IPS-NIHi11 (cell line): ENCODE data around the gene ARHGAP6.
A peak's percentile ranks its signal among the peaks of the same experiment; 100 is the strongest.

ENCODE experiments used
- DNase-seq: peaks from one replicate; pipeline ENCODE4 v3.0.0; 2012; ENCODE audit warnings: mixed read lengths, low spot score

Gene ARHGAP6

GRCh38 chrX:11665168-11666111 lies at the start of gene ARHGAP6:
Gene ARHGAP6 (minus strand): TSS chrX:11665920. CDS start chrX:11664828, 1,092 bp downstream.
- peak; percentile 55 for DNase-seq

- peak; percentile 14 for DNase-seq
Observed at GRCh38 chrX:11704725-11705495, 39.2 kb upstream of the ARHGAP6 start.

GRCh38 chrX:11703855-11704254 lies 38.1 kb upstream of the ARHGAP6 start:
- DNase-seq = no peak

GRCh38 chrX:11702965-11703631 lies 37.4 kb upstream of the ARHGAP6 start:
- DNase-seq = no peak

- no peak for DNase-seq
Observed at GRCh38 chrX:11702420-11702819, 36.7 kb upstream of the ARHGAP6 start.

- DNase-seq = no peak
Observed at GRCh38 chrX:11698702-11699101, 33.0 kb upstream of the ARHGAP6 start.

- DNase-seq = no peak
Observed at GRCh38 chrX:11688201-11688600, 22.5 kb upstream of the ARHGAP6 start.

GRCh38 chrX:11687157-11687556 lies 21.4 kb upstream of the ARHGAP6 start:
- DNase-seq = no peak

GRCh38 chrX:11683057-11683456 lies 17.3 kb upstream of the ARHGAP6 start:
- DNase-seq = no peak

- DNase-seq = no peak
Observed at GRCh38 chrX:11678158-11678557, 12.4 kb upstream of the ARHGAP6 start.

GRCh38 chrX:11672213-11672612 lies 6.5 kb upstream of the ARHGAP6 start:
- no peak for DNase-seq

- DNase-seq = no peak
Observed at GRCh38 chrX:11670316-11670715, 4.6 kb upstream of the ARHGAP6 start.

GRCh38 chrX:11666952-11667685 lies 1.4 kb upstream of the ARHGAP6 start:
- no peak for DNase-seq

GRCh38 chrX:11666164-11666563 lies 444 bp upstream of the ARHGAP6 start:
- DNase-seq = peak; percentile 45

GRCh38 chrX:11664211-11665167 lies 1.2 kb downstream of the ARHGAP6 start:
- DNase-seq = peak; percentile 8

GRCh38 chrX:11663875-11664210 lies 1.9 kb downstream of the ARHGAP6 start:
- no peak for DNase-seq

- no peak for DNase-seq
Observed at GRCh38 chrX:11655282-11656015, 10.3 kb downstream of the ARHGAP6 start.

- DNase-seq = no peak
Observed at GRCh38 chrX:11648705-11649519, 16.8 kb downstream of the ARHGAP6 start.

- DNase-seq = no peak
Observed at GRCh38 chrX:11647138-11647537, 18.6 kb downstream of the ARHGAP6 start.
